Stimulated activated CD4-positive, alpha-beta T cell treated with anti-CD3 and anti-CD28 coated beads, Interleukin-12 subunit alpha, Interleukin-12 subunit beta, amount 100 ng/mL, for 48 hours (primary cell): ENCODE measurements around the gene SNX11.

ENCODE experiments used
- DNase-seq, 3 donors: peaks; one replicate each; pipeline ENCODE4 v3.0.0-alpha.2; 2020; ENCODE audit warnings: low read depth in 2 of 3, low spot score in 1 of 3

SNX11 gene

GRCh38 chr17:48131216-48131824 is 23.8 kb downstream of the SNX11 start:
- peak in 2 of 3 donors; percentile 21 to 73 for DNase-seq

DNA sequence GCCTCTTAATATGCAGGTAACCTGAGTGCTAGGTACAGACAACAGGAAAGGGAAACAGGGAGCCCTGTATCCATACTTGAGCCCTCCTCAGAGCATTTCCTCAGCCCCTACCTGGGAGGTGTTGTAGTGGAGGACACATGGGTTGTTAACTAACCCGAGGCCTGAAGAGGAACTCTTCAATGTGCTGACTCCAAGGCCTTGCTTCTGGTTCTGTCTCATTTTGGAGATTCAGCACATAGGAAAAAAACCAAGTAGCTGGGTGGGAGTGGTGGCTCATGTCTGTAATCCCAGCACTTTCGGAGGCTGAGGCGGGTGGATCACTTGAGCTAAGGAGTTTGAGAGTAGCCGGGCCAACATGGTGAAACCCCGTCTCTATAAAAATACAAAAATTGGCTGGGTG is 24.8 kb downstream of the SNX11 start:
- no peak for DNase-seq

DNA sequence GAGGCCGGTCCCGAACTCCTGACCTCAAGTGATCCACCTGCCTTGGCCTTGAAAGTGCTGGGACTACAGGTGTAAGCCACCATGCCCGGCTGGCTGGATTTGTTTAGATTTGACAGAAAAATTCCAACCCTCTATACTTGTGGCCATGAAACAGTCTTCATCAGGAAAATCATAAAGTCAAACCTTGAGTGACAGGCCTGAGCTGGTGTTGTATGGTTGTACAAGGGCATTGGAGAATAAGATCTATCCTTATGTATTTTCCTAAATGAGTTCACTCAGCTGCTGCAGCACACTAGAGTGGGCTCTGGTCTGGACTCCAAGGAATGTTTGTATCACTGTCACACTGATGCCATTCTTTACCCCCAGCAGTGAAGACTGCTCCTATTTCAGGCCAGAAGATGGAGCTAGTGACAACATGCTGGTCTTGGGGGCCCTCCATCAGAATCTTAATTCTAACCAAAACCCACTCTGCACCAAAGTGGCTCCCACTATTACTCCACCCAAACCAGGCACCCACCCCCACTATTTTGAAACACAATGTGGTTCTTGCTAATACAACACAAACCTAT is 27.4 kb downstream of the SNX11 start:
- DNase-seq, result no peak

GRCh38 chr17:48137656-48138055 is 30.1 kb downstream of the SNX11 start:
- no peak for DNase-seq

DNA sequence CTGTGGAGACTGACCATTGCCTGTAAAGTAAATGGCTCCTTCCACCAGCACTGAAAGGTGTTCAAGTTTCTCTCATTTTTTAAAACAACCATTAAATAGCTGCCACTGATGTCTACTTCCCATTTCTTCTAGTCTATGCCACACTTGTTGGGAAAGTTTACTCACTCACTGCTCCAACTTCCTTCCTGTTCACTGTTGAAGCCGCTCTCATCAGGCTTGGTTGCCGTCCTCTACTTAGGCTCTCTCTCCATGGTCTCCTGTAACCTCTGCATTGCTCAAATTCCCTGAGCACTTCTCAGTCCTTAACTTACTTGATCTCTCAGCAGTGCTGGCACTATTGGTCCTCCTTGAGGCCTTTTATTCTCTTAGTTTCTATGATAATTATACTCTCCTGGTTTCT is 32.4 kb downstream of the SNX11 start:
- DNase-seq, result no peak

- no peak for DNase-seq
Measured at GRCh38 chr17:48143629-48144028, 36.1 kb downstream of the SNX11 start.

- DNase-seq, result no peak
Measured at GRCh38 chr17:48144231-48144630, 36.7 kb downstream of the SNX11 start.

DNA sequence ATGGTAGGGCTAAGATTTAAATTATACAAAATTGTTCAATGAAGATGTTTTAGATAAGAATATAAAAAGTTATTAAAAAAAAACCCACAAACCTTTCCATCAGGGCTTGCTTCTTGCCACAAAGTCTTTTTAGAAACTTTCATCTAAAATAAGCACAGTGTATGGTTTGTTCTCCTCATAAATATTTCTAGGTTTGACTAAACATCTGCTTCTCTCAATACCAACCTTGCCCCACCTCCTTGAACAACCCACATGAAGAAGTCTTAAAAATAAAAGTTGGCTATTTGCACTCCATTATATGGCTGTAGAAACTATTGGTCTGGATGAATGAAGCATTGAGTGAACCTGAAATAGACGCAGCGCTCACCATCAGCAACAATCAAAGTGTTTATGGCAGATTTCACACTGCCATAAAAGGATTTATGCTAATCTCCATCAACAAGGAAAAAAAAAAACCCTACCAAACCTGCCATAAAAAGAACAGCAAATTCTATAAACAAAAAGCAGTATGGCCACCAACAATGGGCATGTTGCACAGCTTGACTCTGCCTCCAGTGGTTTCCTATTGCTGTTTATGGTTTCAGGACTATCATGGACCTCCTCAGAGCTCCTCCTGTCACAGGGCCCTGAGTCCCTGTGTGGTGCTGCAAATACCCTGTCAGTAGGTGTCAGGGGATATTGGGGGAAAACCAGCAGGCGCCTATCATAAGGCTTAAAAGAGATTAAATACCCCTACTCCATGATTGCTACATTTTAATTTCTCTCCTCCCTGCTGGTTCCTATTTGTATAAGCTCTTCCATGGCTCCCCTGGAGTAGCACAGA is 37.6 kb downstream of the SNX11 start:
- DNase-seq, result no peak

GRCh38 chr17:48148029-48148770 is 40.6 kb downstream of the SNX11 start:
- no peak for DNase-seq

GRCh38 chr17:48148854-48149786 is 41.6 kb downstream of the SNX11 start:
- no peak for DNase-seq

GRCh38 chr17:48149787-48150463 is 42.4 kb downstream of the SNX11 start:
- DNase-seq, result no peak

- DNase-seq, result no peak
Measured at GRCh38 chr17:48150597-48151001, 43.0 kb downstream of the SNX11 start.

- no peak for DNase-seq
Measured at GRCh38 chr17:48151220-48151619, 43.7 kb downstream of the SNX11 start.

DNA sequence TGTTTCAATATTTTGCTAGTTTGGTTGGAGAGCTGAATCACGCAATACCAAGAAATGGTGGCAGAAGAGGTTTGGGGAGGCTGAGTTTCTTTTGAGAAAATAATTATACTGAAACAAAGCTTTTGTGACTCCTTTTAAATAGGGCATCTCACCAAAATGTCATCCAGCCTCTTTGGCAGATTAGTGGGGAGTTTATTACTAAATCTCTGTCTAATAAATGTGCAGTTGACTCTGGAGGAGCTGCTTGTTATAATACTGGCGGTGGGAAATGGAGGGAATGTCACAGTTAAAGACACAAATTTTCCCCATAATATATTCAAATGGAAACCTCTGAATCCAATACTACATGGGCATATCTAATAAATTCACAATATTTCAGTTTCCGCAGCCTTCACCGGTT is 44.7 kb downstream of the SNX11 start:
- DNase-seq, result no peak

GRCh38 chr17:48153691-48154358 is 46.3 kb downstream of the SNX11 start:
- DNase-seq, result no peak

DNA sequence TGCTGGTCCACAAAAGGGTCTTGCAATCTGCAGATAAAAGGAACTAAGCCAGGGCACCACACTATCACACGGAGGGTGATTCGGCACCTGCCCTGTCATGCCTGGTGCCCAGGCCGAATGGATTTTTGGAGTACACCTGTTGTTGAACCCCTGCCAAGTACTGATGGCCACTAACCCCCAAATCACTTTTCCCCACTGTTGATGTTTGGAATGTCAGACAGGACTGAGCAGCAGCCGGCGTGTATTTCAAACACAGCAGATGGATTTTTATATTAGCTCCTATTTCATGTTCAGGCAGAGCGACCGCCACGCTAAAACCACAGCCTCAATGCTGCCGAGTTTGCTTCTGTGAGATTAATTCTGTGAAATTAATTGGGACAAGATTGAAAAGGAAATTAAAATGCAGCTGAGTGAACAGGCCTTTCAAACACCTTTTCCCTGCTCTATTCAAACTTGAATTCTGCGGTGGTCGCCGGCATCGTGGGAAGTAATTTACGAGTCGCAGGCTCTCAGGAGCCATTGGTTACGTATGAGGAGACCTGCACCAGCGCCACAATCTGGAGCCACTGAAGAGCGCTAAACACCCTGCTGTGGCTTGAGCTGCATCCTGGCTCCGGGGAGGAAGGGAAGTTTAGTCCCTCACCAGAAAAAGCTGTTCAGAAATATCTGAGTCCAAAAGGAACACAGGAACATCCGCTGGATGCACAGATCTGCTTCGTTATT is 48.5 kb downstream of the SNX11 start:
- DNase-seq, result no peak

GRCh38 chr17:48159232-48159631 is 51.7 kb downstream of the SNX11 start:
- DNase-seq, result no peak

- DNase-seq, result no peak
Measured at GRCh38 chr17:48160177-48161081, 52.9 kb downstream of the SNX11 start.
